Liver (tissue), 9 donors: ENCODE data around the gene UPK1A. TPM values are rescaled to one million over a fixed set of nuclear protein-coding genes. Genes with fewer than 3 reads are reported as not detected.
"Not testable (repeated sequence)": the region's sequence is repeated elsewhere in the genome, so short reads cannot be mapped to it uniquely, and the experiment has no call there.

Experiments used
- DNase-seq: peaks from one replicate; pipeline ENCODE4 v3.0.0-alpha.2; 2017; ENCODE audit warnings: low spot score
- H3K27ac ChIP-seq, 2 donors: one replicate each; pipeline ENCODE4 v1.7.0; 2013; ENCODE audit warnings: inconsistent platforms in 2 of 2, low read length in 2 of 2, control low read depth in 1 of 2, low read depth in 1 of 2, mild to moderate bottlenecking in 1 of 2
- H3K27me3 ChIP-seq, 4 donors: one replicate each; pipeline versions ENCODE4 v1.6.1 to v1.7.0; 2013; ENCODE audit warnings: low read length in 3 of 4, inconsistent platforms in 1 of 4, mild to moderate bottlenecking in 1 of 4, moderate library complexity in 1 of 4; ENCODE audit not compliant: control insufficient read depth in 4 of 4, insufficient read depth in 4 of 4
- H3K36me3 ChIP-seq, 4 donors: one replicate each; pipeline versions ENCODE4 v1.6.1 to v1.7.0; 2013; ENCODE audit warnings: low read length in 3 of 4, mild to moderate bottlenecking in 3 of 4, low read depth in 1 of 4, moderate library complexity in 1 of 4; ENCODE audit not compliant: control insufficient read depth in 4 of 4, insufficient read depth in 3 of 4
- H3K4me1 ChIP-seq, 4 donors: one replicate each; pipeline versions ENCODE4 v1.6.1 to v1.7.0; 2013; ENCODE audit warnings: low read length in 3 of 4, mild to moderate bottlenecking in 3 of 4, moderate library complexity in 1 of 4; ENCODE audit not compliant: control insufficient read depth in 4 of 4, insufficient read depth in 4 of 4
- H3K4me3 ChIP-seq, 3 donors: one replicate each; pipeline versions ENCODE4 v1.6.1 to v1.7.0; 2013; ENCODE audit warnings: low read length in 3 of 3, control low read depth in 1 of 3, low read depth in 1 of 3, mild to moderate bottlenecking in 1 of 3
- H3K9ac ChIP-seq, 2 donors: one replicate each; pipeline ENCODE4 v1.7.0; 2013; ENCODE audit warnings: low read length in 2 of 2, mild to moderate bottlenecking in 2 of 2, moderate library complexity in 2 of 2, control low read depth in 1 of 2, low read depth in 1 of 2
- H3K9me3 ChIP-seq, 4 donors: one replicate each; pipeline versions ENCODE4 v1.6.1 to v1.7.0; 2013; ENCODE audit warnings: low read length in 3 of 4; ENCODE audit not compliant: control insufficient read depth in 4 of 4
- ATF3 ChIP-seq: IDR thresholded peaks from 2 replicates; pipeline ENCODE4 v1.6.1; 2016; ENCODE audit warnings: antibody characterized with exemption
- EGR1 ChIP-seq, 2 donors: IDR thresholded peaks; 2 replicates each; pipeline ENCODE4 v1.6.1; 2016 to 2018; ENCODE audit warnings: antibody characterized with exemption in 2 of 2, low read depth in 2 of 2
- FOXA1 ChIP-seq: IDR thresholded peaks from 2 replicates; pipeline ENCODE4 v1.6.1; 2016; ENCODE audit warnings: antibody characterized with exemption
- FOXA2 ChIP-seq: IDR thresholded peaks from 2 replicates; pipeline ENCODE4 v1.6.1; 2016; ENCODE audit warnings: antibody characterized with exemption
- GABPA ChIP-seq, 2 donors: IDR thresholded peaks in 1 of 2; conservative IDR thresholded peaks in 1 of 2; 2 replicates each; pipeline ENCODE4 v1.6.1; 2016; ENCODE audit warnings: antibody characterized with exemption in 2 of 2, mild to moderate bottlenecking in 1 of 2, moderate library complexity in 1 of 2
- HNF4A ChIP-seq, 2 donors: conservative IDR thresholded peaks; 2 replicates each; pipeline ENCODE4 v1.6.1; 2016; ENCODE audit warnings: antibody characterized with exemption in 2 of 2, mild to moderate bottlenecking in 2 of 2
- JUND ChIP-seq, 2 donors: IDR thresholded peaks; 2 replicates each; pipeline ENCODE4 v1.6.1; 2016; ENCODE audit warnings: antibody characterized with exemption in 2 of 2
- SP1 ChIP-seq: IDR thresholded peaks from 2 replicates; pipeline ENCODE4 v1.6.1; 2018; ENCODE audit warnings: antibody characterized with exemption, mild to moderate bottlenecking
- TAF1 ChIP-seq: conservative IDR thresholded peaks from 2 replicates; pipeline ENCODE4 v1.6.1; 2016; ENCODE audit warnings: antibody characterized with exemption, mild to moderate bottlenecking
- WGBS: extraction: QIAGEN DNeasy Blood & Tissue Kit; methylation state at CpG from one replicate; pipeline ENCODE4 v1.1.7; 2013; 5-methylcytosine and 5-hydroxymethylcytosine counted together
- polyA plus RNA-seq, 2 donors: library from polyadenylated mRNA; stranded (reverse) in 1 of 2; unstranded in 1 of 2; fragments of 200-250 nt in 1 of 2; fragments of >200 nt in 1 of 2; fragmentation: Nextera tagmentation in 1 of 2; extraction: Ambion mirVana in 1 of 2; gene quantifications; one replicate each; pipeline versions ENCODE4 v1.2.1 to v1.2.3, GENCODE V29; 2013 to 2015
- total RNA-seq, 2 donors: library from RNA; depleted of rRNA; stranded (reverse); fragments of >200 nt; gene quantifications; one replicate each; pipeline ENCODE4 v1.2.3, GENCODE V29; 2014
- TF ChIP-seq, protein P1 (sequence below): IDR thresholded peaks from 2 replicates; pipeline ENCODE4 v1.6.1; 2016; ENCODE audit warnings: antibody characterized with exemption
- TF ChIP-seq, protein P2 (sequence below): fragments of 150-350 bp; IDR thresholded peaks from 2 replicates; pipeline ENCODE4 v1.5.1; 2017; ENCODE audit warnings: improper control_type of control experiment, low read depth, low read length; ENCODE audit not compliant: missing input control
- donor health status: healthy.
- donor health status: healthy.
- donor health status: healthy.
- donor health status: healthy.
- donor health status: healthy.

Gene UPK1A
- total and polyA plus RNA-seq, 4 donors: 0.10 to 0.56 TPM; not detected in 2

GRCh38 chr19:35675589-35676140, 9.3 kb downstream of the UPK1A start:
- DNase-seq: no peak
- 84% methylated on average over 15 of the region's 15 CpGs for WGBS
- H3K36me3 ChIP-seq: no peaks in the 10 kb centered on the region
- no peaks in the 10 kb centered on the region for H3K27me3 ChIP-seq
- no peak overlapping the region for H3K27ac ChIP-seq
- TF ChIP-seq EGR1 (IDR thresholded peaks at IDR 0.05; ENCODE audit: low read depth in 2 of 2): no peak
- TF ChIP-seq JUND (IDR thresholded peaks at IDR 0.05): no peak
- TF ChIP-seq FOXA1: no peak
- TF ChIP-seq FOXA2: no peak
- no peak for TF ChIP-seq HNF4A (conservative IDR thresholded peaks at IDR 0.05)
- TF ChIP-seq GABPA (IDR thresholded peaks at IDR 0.05 in 1 of 2, conservative IDR thresholded peaks at IDR 0.05 in 1 of 2): no peak
- TF ChIP-seq SP1: no peak
- TF ChIP-seq, protein P1, sequence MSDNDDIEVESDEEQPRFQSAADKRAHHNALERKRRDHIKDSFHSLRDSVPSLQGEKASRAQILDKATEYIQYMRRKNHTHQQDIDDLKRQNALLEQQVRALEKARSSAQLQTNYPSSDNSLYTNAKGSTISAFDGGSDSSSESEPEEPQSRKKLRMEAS: no peak
- TF ChIP-seq, protein P2, sequence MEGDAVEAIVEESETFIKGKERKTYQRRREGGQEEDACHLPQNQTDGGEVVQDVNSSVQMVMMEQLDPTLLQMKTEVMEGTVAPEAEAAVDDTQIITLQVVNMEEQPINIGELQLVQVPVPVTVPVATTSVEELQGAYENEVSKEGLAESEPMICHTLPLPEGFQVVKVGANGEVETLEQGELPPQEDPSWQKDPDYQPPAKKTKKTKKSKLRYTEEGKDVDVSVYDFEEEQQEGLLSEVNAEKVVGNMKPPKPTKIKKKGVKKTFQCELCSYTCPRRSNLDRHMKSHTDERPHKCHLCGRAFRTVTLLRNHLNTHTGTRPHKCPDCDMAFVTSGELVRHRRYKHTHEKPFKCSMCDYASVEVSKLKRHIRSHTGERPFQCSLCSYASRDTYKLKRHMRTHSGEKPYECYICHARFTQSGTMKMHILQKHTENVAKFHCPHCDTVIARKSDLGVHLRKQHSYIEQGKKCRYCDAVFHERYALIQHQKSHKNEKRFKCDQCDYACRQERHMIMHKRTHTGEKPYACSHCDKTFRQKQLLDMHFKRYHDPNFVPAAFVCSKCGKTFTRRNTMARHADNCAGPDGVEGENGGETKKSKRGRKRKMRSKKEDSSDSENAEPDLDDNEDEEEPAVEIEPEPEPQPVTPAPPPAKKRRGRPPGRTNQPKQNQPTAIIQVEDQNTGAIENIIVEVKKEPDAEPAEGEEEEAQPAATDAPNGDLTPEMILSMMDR: no peak
- H3K9ac ChIP-seq: no peak overlapping the region
- no peaks in the 10 kb centered on the region for H3K9me3 ChIP-seq
- H3K4me1 ChIP-seq: peaks cover 0 to 6% (median 2%) of the 10 kb centered on the region in 4 donors
- no peak overlapping the region for H3K4me3 ChIP-seq

GRCh38 chr19:35689836-35690235, 23.5 kb downstream of the UPK1A start:
- H3K27me3 ChIP-seq: no peaks in the 10 kb centered on the region
- H3K9me3 ChIP-seq: no peaks in the 10 kb centered on the region
- H3K9ac ChIP-seq: no peak overlapping the region
- TF ChIP-seq JUND (IDR thresholded peaks at IDR 0.05): no peak
- TF ChIP-seq, protein P1: no peak
- no peak for TF ChIP-seq FOXA1
- TF ChIP-seq, protein P2: no peak
- TF ChIP-seq ATF3: no peak
- no peak for TF ChIP-seq SP1
- TF ChIP-seq TAF1: no peak
- TF ChIP-seq EGR1 (IDR thresholded peaks at IDR 0.05; ENCODE audit: low read depth in 2 of 2): no peak
- DNase-seq: no peak
- no peak overlapping the region for H3K4me3 ChIP-seq
- no peaks in the 10 kb centered on the region for H3K36me3 ChIP-seq
- no peak overlapping the region for H3K27ac ChIP-seq
- H3K4me1 ChIP-seq: no peaks in the 10 kb centered on the region
- 80% methylated on average over 4 of the region's 4 CpGs for WGBS

DNA sequence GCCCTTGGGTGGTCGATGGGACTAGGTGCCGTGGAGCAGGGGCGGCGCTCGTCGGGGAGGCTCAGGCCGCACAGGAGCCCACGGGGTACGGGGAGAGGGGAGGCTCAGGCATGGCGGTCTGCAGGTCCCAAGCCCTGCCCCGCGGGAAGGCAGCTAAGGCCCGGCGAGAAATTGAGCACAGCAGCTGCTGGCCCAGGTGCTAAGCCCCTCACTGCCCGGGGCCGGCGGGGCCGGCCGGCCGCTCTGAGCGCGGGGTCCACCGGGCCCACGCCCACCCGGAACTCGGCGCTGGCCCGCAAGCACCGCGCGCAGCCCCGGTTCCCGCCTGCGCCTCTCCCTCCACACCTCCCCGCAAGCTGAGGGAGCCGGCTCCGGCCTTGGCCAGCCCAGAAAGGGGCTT, 24.8 kb downstream of the UPK1A start:
- H3K9me3 ChIP-seq, DNase-seq, H3K27me3 ChIP-seq, H3K9ac ChIP-seq, H3K27ac ChIP-seq, H3K36me3 ChIP-seq, H3K4me3 ChIP-seq, H3K4me1 ChIP-seq: not testable (repeated sequence)
- WGBS: 95% methylated on average over 37 of the region's 37 CpGs
